Muscle of leg (tissue), 11 donors: ENCODE data around the gene JADE2. TPM values are rescaled to one million over a fixed set of nuclear protein-coding genes. Genes with fewer than 3 reads are reported as not detected.
A peak's percentile ranks its signal among the peaks of the same experiment; 100 is the strongest.

Experiments used
- DNase-seq: peaks from one replicate; pipeline ENCODE4 v3.0.0; 2013
- H3K27ac ChIP-seq: one replicate; pipeline ENCODE4 v1.5.1; 2013; ENCODE audit warnings: mild to moderate bottlenecking, low read length, control low read depth
- H3K27me3 ChIP-seq: one replicate; pipeline ENCODE4 v1.6.1; 2013; ENCODE audit warnings: low read length; ENCODE audit not compliant: control insufficient read depth, insufficient read depth
- H3K36me3 ChIP-seq: one replicate; pipeline ENCODE4 v1.6.1; 2013; ENCODE audit warnings: low read length; ENCODE audit not compliant: control insufficient read depth, insufficient read depth
- H3K4me1 ChIP-seq: one replicate; pipeline ENCODE4 v1.6.1; 2013; ENCODE audit warnings: low read length; ENCODE audit not compliant: control insufficient read depth, insufficient read depth
- H3K4me3 ChIP-seq: one replicate; pipeline ENCODE4 v1.5.1; 2013; ENCODE audit warnings: low read length, control low read depth
- H3K9me3 ChIP-seq: replicated peaks from 2 replicates; pipeline ENCODE4 v1.6.1; 2013; ENCODE audit warnings: low read depth, low read length; ENCODE audit not compliant: control insufficient read depth
- WGBS: methylation state at CpG from one replicate; pipeline ENCODE4 v1.1.5; 2013; ENCODE audit warnings: missing lambda C conversion rate; ENCODE audit not compliant: insufficient coverage; 5-methylcytosine and 5-hydroxymethylcytosine counted together
- polyA plus RNA-seq, 8 donors: library from polyadenylated mRNA; unstranded; fragments of 120-200 nt; gene quantifications; one replicate each; pipeline versions ENCODE4 v1.2.1 to v1.2.3, GENCODE V29; 2013; ENCODE audit warnings: inconsistent platforms in 1 of 8, low replicate concordance in 1 of 8; ENCODE audit not compliant: insufficient read length in 8 of 8, insufficient read depth in 1 of 8
- total RNA-seq: library from RNA; stranded (reverse); fragments of 120-200 nt; gene quantifications from one replicate; pipeline ENCODE4 v1.2.4, GENCODE V29; 2013

Gene JADE2
- total and polyA plus RNA-seq, 9 donors: 0.67 to 2.3 (median 1.1) TPM

GRCh38 chr5:134521841-134522240 lies 3.6 kb upstream of the JADE2 start:
- Histone ChIP-seq H3K36me3 (no peaks in the 10 kb centered on the region), H3K27ac (no peak overlapping the region), H3K9me3 (no peaks in the 10 kb centered on the region), H3K4me1 (peaks cover 12% of the 10 kb centered on the region), H3K27me3 (peaks cover 38% of the 10 kb centered on the region), H3K4me3 (no peak overlapping the region)
- 33% methylated on average over 1 of the region's 3 CpGs for WGBS
- no peak for DNase-seq

GRCh38 chr5:134523543-134524271 lies 1.8 kb upstream of the JADE2 start:
- no peaks in the 10 kb centered on the region for H3K9me3 ChIP-seq
- DNase-seq: no peak
- H3K36me3 ChIP-seq: no peaks in the 10 kb centered on the region
- no peak overlapping the region for H3K27ac ChIP-seq
- H3K4me3 ChIP-seq: no peak overlapping the region
- 0% methylated on average over 3 of the region's 13 CpGs for WGBS
- H3K27me3 ChIP-seq: peaks cover 52% of the 10 kb centered on the region
- peaks cover 24% of the 10 kb centered on the region for H3K4me1 ChIP-seq

GRCh38 chr5:134524272-134524825 lies 1.1 kb upstream of the JADE2 start:
- no peaks in the 10 kb centered on the region for H3K9me3 ChIP-seq

GRCh38 chr5:134525683-134526482 lies 413 bp downstream of the JADE2 start:
- H3K36me3 ChIP-seq: no peaks in the 10 kb centered on the region
- no peak overlapping the region for H3K27ac ChIP-seq
- DNase-seq: peak; percentile 90
- H3K4me1 ChIP-seq: peaks cover 24% of the 10 kb centered on the region
- under 1% methylated on average over 66 of the region's 84 CpGs for WGBS
- H3K9me3 ChIP-seq: no peaks in the 10 kb centered on the region
- peaks cover 56% of the 10 kb centered on the region for H3K27me3 ChIP-seq
- H3K4me3 ChIP-seq: peak overlapping the region; percentile 64

More at GRCh38 chr5:134524272-134524825, 1.1 kb upstream of the JADE2 start:
- H3K4me3 ChIP-seq: peak overlapping the region; percentile 64
- peaks cover 55% of the 10 kb centered on the region for H3K27me3 ChIP-seq
- WGBS: 0% methylated on average over 25 of the region's 40 CpGs
- peak; percentile 70 for DNase-seq
- peaks cover 24% of the 10 kb centered on the region for H3K4me1 ChIP-seq
- no peaks in the 10 kb centered on the region for H3K36me3 ChIP-seq
- peak overlapping the region; percentile 72 for H3K27ac ChIP-seq

- DNase-seq: peak; percentile 49
- peaks cover 24% of the 10 kb centered on the region for H3K4me1 ChIP-seq
- H3K27me3 ChIP-seq: peaks cover 54% of the 10 kb centered on the region
- peak overlapping the region; percentile 64 for H3K4me3 ChIP-seq
- WGBS: under 1% methylated on average over 52 of the region's 61 CpGs
- peak overlapping the region; percentile 51 for H3K27ac ChIP-seq
- H3K9me3 ChIP-seq: no peaks in the 10 kb centered on the region
- no peaks in the 10 kb centered on the region for H3K36me3 ChIP-seq
Observed at GRCh38 chr5:134526483-134527155, 1.1 kb downstream of the JADE2 start.

DNA sequence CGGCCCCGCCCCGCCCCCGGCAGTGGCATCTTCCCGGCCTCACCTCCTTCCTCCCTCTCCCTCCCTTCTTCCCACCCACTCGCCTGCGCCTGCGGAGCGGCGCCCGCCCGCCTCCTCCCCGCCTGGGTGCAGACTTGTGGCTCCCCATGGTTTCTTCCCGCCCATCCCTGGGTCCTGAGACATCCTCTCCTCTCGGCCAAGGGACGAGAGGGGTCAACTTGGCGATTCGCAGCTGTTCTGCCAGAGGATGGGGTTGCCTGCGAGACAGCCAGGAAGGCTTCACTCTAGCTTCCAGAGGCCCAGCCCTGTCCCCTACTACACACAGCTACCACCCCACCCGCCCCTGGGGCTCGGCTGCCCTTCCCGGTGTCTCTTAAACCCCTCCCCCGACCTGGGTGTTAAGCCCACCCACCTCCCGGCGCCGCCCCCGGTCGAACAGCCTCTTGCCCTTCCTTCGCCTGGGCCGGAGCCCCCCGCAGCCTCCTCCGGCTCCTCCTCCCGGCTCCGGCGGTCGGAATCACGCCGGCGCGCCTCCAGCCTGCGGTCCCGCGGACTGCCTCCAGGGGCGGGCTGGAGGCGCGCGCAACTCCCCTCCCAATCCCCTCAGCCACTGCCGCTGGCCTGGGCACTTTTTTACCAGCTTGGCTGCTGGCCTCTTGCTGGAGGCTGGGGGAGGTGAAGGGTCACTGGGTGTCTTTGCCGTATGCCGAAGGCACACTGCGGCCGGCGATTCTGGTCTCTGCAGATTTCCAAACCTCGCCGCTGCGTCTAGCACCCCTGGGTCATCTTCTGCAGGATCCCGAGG lies 1.9 kb downstream of the JADE2 start:
- Histone ChIP-seq H3K27ac (peak overlapping the region; percentile 51), H3K9me3 (no peaks in the 10 kb centered on the region), H3K27me3 (peaks cover 54% of the 10 kb centered on the region), H3K4me1 (peaks cover 24% of the 10 kb centered on the region), H3K36me3 (no peaks in the 10 kb centered on the region), H3K4me3 (peak overlapping the region; percentile 64)
- under 1% methylated on average over 46 of the region's 57 CpGs for WGBS
- DNase-seq: peak; percentile 86

GRCh38 chr5:134527961-134528424 lies 2.5 kb downstream of the JADE2 start:
- Histone ChIP-seq H3K4me3 (peak overlapping the region; percentile 64), H3K36me3 (no peaks in the 10 kb centered on the region), H3K27me3 (peaks cover 51% of the 10 kb centered on the region), H3K4me1 (peaks cover 24% of the 10 kb centered on the region), H3K27ac (no peak overlapping the region), H3K9me3 (no peaks in the 10 kb centered on the region)
- DNase-seq: no peak
- WGBS: 2% methylated on average over 8 of the region's 14 CpGs

DNA sequence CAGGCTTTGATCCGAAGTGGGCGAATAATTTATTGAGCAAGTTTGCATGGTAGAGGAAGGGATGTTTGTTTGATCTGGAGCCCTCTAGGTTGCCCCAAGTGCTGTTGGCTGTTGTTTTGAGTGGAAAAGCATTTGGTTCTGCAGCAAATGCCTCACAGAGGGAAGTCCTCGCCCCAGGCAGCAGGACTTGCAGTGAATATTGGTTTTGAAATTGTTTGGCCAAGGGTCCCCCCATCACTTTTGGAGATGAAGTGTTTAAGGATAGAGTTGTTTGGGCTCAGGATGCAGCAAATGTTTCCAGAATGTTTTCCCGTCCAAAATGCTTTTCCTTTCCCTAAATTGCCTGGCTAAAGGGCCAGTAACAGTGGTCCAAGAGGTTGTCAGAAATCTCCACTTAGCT lies 3.1 kb downstream of the JADE2 start:
- peaks cover 24% of the 10 kb centered on the region for H3K4me1 ChIP-seq
- H3K4me3 ChIP-seq: no peak overlapping the region
- no peaks in the 10 kb centered on the region for H3K36me3 ChIP-seq

DNA sequence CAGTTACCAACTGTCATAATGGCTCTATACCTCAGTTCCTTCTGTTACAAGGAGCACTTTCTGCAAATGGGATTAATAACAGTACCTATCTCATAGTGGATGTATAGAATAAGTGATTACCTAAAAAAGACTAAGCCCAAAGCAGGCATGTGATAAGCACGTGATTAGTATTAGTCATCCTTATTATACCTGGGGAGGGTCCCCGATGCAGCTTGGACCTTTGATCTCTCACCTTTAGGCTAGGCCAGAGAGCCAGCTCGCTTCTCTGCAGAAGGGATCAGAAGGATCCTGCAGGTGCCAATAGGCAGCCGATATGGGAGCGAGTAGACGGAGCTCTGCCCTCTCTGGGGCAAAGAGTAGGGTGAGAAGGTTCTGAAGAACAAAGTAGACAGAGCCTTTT lies 4.0 kb downstream of the JADE2 start:
- Histone ChIP-seq H3K9me3 (no peaks in the 10 kb centered on the region), H3K4me1 (peaks cover 21% of the 10 kb centered on the region), H3K36me3 (no peaks in the 10 kb centered on the region), H3K27ac (no peak overlapping the region), H3K27me3 (peaks cover 42% of the 10 kb centered on the region), H3K4me3 (no peak overlapping the region)
- no peak for DNase-seq
- WGBS: 80% methylated on average over 1 of the region's 6 CpGs

More for the DNA sequence above, 3.1 kb downstream of the JADE2 start:
- H3K27me3 ChIP-seq: peaks cover 49% of the 10 kb centered on the region
- no peak overlapping the region for H3K27ac ChIP-seq
- DNase-seq: no peak
- 71% methylated on average over 3 of the region's 4 CpGs for WGBS
- H3K9me3 ChIP-seq: no peaks in the 10 kb centered on the region
